Fibroblast of skin of left biceps (primary cell): ENCODE measurements around the gene ASB7.
"Not testable (repeated sequence)": the region's sequence is repeated elsewhere in the genome, so short reads cannot be mapped to it uniquely, and the experiment has no call there.

Source experiments
- DNase-seq, 2 experiments: peaks; one replicate each; pipeline ENCODE4 v3.0.0-alpha.2; 2013; ENCODE audit warnings: low read depth in 2 of 2

ASB7 gene, protein sequence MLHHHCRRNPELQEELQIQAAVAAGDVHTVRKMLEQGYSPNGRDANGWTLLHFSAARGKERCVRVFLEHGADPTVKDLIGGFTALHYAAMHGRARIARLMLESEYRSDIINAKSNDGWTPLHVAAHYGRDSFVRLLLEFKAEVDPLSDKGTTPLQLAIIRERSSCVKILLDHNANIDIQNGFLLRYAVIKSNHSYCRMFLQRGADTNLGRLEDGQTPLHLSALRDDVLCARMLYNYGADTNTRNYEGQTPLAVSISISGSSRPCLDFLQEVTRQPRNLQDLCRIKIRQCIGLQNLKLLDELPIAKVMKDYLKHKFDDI

DNA sequence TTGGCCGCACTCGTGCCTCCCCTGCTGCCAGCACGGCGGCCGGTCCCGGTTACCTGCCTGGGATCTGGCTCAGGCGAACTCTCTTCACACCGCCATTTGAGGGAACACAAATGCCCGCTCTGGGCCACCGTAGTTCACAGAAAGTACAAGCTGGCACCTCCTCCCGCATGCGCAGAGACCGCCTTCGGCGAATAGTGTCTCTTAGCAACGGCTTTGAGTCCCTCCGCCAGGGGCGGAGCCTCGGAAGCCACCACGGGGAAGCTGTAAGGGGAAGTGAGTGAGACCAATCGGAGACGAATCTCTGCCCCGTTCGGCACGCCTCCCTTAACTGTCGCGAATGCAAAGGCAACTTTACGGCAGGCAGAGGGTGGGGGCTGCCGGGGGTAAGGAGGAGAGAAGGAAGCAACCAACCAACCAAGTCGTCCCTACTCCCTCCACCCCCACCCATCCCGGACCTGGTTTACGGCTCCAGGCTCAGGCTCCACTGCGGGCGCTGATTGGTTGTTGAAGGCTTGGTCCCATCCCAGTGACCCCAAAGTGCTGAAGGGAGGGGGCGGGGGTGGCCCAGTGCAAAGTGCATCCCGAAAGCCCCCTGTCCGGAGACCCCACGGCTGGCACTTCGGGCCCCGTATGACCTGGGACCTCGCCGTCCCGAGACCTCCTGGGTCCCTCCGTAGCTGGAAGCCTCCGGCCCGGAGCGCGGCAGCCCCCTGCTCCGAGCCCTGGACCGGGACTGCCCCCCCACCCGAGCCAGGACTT, at the start of gene ASB7, which contains the start of gene LINS1:
TSS of gene ASB7 (plus strand) at position 526 of the 759 bp plus-strand sequence. CDS start 9,628 bp downstream, outside the sequence.
TSS of gene LINS1 (minus strand) at position 121 of the 759 bp plus-strand sequence. CDS start 21,342 bp downstream, outside the sequence.
- peak; percentile 100 for DNase-seq

DNA sequence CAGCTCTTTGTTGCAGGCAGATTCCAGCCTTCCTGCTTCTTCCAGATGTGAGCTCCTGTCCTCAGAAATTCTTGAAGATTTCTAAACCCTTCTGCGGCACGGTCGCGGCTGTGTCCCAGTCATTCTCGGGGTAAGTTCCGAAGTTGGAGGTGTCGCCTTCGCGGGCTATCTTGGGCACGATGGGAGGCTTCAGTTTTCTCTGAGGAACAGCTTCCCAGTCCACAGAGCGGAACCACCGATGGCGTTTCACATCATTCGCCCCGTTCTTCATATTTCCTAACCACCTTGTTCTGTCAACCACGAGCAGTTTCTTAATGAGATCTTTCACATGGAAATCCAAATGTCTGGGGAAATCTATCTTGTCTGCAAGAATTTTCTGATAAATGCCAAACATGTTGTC, 48.9 kb upstream of the ASB7 start:
- DNase-seq, result no peak

DNA sequence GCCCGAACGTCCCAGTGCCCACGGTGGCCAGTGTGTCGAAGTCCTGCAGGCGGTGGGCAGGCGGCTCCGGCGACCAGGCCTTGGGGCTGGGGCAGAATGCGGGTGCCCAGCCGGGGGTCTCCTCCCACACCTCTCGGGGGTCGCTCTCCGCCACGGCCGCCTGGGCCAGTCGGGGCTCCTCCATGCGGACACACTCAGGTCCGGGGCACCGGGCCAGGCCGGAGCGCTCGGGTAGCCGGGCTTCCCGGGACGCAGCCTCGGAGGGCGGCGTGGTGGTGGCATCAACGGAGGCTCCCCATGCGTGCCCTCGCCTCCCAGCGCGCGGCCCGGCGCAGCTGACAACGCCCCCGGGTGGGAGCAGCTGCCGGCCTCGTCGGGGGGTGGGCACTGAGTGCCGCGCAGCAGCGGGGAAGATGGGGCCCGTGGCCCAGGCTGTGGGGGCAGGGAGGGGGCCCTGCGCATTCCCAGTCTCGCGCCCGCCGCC, 43.6 kb upstream of the ASB7 start:
- DNase-seq, result no peak

DNA sequence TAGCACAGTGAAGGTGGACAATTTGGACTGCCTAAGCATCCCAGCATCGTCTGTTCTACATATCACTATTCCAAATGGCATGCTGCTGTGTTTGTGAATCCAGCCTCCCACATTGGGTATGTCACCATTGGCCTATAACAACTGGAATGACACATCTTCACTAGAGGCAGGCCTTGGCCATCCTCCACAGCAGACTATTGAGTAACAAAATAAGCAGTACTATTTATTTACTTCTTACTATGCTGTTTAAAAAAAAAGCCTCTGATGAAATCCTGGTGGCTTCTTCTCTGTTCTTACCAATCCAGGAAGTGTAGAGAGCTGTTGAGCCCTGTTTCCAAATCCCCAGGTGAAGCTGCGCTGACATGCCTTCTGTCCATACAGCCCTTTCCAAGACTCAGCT, 43.1 kb upstream of the ASB7 start:
- DNase-seq, result no peak

DNA sequence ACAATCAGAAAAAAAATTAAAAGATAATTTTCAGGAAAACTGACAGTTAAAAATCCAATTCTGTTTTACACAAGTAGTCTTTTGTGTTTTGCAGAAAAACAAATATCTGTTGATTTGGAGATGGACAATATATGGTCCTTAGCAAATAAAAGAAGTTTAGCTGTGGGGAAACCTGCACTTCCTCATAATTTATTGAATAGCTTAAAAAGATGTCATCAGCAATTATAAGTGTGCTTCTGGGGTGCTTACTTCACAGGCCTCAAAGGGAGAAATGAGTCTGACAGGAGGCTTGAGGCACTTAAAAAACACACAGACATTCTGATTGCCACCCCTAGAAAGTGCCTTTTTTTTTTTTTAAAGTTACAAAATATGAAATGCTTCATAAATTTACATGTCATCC, 42.1 kb upstream of the ASB7 start:
- DNase-seq, result no peak

DNA sequence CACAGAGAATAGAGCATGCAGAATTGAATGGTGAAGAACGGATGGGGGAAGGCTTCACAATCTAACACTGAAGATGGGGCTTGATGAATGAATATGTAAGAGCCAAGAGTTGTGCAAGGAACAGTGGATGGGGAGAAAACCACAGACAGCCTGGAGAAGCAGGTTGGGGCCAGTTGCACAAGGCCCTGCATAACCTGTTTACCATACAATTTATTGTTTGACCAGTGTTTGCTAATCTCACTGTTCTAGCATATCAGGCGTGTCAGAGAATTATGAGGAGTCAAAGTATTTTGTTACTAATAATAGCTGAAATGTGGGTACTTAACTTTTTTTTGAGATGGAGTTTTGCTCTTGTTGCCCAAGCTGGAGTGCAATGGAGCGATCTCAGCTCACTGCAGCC, 36.8 kb upstream of the ASB7 start:
- DNase-seq, result no peak

DNA sequence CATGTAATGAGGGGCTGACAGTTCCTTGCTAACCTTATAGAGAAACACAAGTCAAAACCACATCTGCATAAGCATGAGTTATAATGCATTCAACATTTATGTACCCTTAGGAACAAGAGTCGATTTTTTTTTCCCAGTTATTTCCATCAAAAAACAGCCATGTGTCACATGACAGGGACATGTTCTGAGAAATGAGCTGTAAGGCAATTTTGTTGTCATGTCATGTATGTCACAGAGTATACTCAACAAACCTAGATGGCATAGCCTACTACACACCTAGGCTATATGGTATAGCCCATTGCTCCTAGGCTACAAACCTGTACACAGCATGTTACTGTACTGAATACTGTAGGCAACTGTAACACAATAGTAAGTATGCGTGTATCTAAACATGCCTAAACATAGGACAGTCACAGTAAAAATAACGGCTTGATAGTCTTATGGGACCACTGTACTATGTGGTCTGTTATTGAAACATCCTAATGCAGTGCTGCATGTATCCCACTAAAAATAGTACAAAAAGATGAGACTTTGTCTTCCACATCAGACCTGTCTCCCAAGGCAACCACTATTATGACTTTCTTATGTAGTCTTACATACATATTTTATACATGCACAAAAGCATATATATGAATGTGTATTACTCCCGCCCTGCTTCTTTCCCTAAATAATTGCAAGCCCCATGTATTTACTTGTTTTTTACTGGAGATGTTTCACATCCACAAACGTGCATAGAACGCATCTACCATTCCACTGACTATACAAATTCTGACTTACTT, 35.4 kb upstream of the ASB7 start:
- DNase-seq, result no peak

DNA sequence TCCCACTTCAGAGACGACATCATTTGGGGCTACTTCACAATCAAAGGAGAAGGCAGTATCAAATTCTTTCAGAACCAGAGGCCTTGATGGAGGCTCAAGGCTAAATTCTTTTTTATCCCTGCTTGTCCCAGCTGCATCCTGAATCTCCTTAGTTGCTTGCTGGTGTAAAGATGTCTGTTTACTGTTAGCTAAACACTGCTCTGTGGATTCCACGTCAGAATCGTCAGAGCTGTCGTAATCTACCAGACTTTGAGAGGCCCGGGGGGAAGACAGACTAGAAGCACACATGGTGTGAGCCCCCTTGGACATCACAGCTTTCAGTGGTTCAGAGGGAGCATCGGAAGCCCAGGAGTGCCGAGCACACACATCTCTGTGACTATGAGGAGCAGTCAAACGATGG, 33.0 kb upstream of the ASB7 start:
- DNase-seq, result no peak

DNA sequence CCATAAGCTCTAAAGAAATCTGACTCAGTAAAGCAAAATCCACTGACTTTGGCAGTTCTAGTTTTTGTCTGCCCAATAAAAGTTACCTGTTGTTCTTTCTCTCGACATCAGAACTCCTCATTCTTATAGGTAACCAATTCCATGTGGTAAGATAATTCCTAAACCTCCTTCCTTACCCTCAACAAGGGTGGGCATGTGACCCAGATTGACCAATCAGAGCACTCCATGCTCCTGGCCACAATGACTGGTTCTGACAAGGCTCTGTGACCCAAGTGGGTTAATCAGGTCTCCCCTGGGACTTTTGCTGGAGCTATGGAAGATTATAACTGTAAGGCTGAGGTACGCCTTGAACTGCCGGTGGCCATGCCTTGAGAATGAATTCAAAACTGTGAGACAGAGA, 32.1 kb upstream of the ASB7 start:
- no peak for DNase-seq

DNA sequence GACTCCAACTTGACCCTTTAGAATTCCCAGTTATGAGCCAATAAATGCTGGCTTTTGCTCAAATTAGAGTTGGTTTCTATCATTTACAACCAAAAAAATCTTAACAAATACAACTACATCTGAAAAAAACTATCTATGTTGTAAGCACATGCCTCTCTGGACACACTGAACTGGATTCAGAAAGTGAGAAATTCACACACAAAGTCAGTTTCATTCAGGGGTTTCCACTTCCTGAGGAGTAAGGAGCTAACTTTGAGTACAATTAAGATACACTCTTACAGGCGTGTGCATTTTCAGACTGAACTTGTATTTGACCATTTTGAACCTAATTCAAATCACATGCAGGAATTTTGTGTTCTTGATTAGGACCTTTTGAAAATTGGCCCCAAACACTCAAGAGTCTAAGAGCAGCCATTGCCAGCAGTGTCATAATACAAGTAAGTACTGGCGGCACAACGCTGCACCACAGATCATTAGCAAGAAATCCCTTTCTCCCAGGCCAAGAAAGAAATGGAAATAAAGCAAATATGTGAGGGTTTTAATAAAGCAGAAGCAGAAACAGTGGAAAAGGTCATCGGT, 31.6 kb upstream of the ASB7 start:
- DNase-seq, result no peak

DNA sequence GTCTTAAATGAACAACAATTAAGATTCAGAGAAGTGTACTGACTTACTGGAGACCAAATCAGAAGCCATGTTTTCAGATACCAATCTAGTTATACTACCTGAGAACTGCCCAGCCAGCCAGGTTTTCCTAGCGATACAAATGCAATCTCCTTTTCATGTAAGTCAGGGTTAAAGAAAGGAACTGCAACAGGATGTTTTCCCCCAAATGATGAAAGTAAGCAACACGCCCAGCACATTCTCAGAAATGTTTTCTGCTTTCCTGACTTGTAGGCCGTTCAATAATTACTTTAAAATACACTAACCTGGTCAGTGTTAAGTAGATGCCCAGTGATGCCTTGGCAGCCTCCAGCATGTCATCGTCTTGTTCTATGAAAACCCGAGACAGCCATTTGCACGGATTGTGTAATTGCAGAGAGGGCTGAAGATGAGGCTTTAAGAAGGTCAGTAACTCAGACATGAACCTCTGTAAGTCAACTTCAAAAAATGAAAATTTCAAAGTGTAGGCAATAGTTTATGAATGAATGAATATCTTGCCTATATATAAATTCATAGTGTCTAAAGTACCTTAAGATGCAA, 30.7 kb upstream of the ASB7 start:
- DNase-seq, result no peak

DNA sequence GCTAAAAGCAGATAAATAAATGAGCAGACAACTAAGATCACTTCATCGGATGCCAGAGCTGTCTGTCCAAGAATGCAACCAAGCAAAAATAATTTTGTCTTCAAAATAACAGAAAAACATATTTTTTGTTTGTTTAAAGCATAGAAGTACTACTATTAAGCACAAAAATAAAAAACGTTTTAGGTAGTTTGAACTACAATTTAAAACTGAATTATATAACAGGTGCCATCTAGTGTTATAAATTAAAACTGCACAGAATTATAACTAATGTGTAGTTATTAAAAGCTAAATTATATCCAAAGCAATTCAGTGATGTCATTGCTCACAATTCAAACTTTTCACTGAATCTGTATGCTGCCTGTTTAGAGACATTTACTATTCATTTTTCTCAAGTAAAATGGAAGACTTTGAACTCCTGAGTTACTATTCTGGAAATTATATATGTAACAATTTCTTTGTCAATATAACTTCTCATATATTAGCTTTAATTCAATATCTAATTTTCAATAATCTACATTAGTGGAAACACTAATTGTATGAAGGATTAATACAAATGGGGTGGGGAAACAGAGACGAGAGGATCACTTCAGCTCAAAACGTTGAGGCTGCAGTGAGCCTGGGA, 29.9 kb upstream of the ASB7 start:
- DNase-seq, result peak in 1 of 2 experiments; percentile 1

DNA sequence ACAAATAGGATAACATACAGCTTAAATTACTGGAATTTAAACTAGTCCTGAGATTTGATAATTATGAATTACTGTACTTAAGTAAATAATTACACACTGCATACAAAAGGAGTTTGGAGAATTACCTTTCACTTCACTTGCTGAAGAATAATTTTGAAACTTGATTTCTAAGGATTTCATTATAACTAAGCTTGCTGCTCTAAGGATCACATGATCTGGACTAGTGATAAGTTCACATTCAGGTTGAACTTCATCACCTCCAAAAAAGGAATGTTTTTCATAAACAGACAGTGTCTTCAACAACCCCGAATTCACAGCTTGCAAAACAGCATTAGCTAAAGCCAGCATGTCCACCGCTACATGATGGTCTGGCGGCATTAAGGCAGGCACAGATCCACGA, 28.9 kb upstream of the ASB7 start:
- no peak for DNase-seq

DNA sequence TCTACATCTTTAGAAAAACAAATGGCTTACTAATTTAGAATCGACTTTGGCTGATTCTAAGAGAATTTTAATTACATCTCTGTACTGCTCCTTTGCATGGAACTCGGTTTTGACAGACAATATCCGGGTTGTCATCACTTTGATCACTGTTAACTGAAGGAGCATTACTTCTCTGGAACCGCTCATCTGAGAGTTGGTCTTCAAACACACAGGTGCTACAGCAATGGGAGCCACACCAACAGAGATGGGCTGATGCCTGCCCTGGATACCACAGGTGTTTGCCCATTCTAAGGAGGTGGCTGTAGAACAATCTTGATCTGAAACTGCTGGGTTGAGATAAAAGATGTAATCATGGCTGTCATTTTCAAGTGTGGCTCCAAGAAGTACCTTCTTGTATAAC, 22.0 kb upstream of the ASB7 start:
- no peak for DNase-seq

DNA sequence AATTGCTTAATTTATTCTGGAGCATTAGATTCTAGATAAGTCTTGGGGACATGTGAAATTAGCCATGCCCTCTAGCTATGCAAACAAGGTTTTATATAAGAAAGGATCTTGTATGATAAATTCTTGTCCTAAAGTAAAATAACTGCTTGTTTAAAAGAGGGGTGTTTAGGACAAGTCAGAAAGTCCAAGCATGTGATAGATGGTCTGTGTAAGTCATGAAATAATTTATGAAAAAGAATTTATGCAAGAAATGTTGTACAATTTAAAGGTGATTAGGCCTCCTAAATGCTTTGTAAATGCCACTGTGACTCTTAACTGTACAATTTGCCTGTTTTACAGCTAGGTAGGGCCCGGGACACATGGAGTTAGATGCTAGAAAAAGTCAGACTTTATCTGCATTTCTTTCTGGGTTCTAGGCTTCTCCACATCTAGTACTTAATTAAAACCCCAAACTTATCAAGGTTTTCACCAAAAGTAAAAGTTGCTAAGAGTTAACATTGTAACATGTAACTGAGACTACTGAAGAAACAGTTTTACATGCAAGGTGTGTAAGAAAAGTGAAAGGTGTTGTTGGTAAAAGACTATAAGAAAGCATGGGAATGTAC, 13.6 kb upstream of the ASB7 start:
- no peak for DNase-seq

DNA sequence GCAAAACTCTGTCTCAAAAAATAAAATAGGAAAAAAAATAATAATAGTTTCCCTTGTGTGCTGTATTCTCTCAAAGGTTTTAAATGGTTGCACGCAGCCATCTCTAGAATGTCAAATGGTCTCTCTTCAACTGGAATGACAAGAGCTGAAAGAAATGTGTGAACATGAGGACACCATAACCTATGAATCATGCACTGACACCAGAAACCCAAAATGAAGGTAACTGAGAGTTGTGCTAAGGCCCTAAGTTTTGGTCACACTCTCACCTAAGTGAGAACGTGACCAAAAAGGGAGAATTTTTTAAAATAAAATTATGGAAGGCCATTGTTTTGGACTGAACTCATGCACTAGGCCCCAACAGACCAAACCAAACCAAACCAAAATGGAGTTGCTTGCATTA, 11.2 kb upstream of the ASB7 start:
- DNase-seq, result not testable (repeated sequence)

DNA sequence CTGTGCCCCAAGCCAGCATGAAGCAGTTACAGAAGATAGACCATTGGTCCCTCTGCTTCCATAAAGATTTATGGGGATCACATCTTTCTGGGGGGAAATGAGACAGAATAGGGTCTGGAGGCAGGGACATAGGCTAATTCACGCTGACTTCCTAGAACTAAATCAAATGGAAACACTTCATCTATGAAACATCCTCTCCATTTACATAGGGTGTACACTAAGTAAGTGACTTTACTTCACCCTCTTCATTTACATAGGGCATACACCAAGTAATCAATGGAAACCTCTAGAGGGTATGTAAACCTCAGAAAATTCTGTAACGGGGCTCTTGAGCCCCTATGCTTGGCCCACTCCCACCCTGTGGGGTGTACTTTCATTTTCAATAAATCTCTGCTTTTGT, 10.6 kb upstream of the ASB7 start:
- no peak for DNase-seq

DNA sequence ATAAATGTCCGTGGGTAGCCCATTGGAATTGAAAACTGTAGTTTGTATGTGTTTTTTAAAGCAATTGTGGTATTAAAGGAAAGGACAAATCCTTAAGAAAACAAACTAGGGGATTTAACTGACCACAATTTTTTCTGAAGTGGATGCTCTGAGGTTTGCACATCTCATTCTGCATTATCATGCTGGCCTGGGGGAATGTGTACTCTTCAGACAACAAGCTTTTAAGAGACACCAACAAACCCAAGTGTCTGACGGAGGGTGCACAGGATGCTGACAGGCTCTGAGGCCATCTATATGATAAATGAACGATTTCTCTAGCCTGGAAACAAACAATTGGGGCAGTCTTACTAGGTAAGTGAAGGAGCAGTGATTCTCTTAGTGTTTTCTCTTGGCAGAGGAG, 9.5 kb upstream of the ASB7 start:
- DNase-seq, result no peak

DNA sequence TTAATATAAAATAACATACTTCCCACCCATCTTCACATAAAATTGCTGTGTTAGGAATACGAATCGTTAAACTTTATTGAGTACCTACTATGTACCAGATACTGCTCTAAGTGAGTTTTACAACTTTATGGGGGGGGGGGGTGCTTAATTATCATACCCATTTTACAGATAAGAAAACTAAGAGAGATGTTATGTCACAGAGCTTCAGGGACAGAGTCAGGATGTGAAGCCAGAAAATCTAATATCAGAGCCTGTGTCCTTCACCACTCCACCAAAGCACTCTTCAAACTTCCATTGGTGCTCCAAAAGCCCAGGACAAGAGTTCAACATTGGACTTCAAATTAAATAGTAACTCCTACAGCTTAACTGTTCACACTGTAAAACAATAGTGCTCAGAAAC, 9.0 kb upstream of the ASB7 start:
- DNase-seq, result no peak

DNA sequence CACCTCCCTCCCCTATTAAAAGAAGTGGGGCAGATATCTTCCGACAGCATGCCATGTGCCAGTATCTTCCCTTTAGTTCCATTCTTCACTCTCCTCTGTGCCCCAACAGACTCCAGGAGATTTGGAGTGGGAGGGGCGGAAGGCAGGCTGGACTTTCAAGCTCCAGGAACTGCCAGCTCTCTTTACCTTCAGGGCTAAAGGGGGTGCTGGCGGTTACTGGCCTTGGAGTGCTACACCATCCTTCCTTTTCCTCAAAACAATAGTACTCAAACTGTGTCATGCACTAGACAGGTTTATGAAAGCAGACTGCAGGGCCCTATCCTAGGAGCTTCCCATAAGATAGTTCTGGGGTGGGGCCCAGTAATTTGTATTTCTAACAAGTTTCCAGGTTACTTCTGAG, 6.4 kb upstream of the ASB7 start:
- DNase-seq, result no peak

DNA sequence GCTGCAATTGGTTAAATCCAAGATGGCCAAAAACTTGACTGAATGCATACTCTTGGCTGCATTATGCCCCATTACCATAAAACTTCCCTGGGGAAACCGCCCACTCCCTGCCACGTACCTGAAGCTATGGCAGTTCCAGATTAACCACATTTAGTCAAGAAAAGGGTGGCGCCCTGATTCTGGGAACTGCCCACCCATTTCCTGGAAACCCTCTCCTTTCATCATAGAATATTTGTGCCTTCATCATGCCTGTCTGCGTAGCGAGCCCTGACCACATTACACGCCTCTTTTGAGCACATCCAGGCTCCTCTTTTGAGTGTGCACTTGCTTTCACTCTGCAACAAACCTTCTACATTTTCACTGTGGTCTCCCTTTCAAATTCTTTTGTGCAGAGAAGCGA, 5.6 kb upstream of the ASB7 start:
- no peak for DNase-seq
